GM12878 (cell line): ENCODE measurements around the gene ARL14EPL. TPM values are rescaled to one million over a fixed set of nuclear protein-coding genes. Genes with fewer than 3 reads are reported as not detected.

Source experiments
- ATAC-seq: fragments of 200-7000 bp; cut with Tn5 transposase; 3 replicates; pipeline ENCODE4 v1.9.1; 2020; ENCODE audit warnings: mild to moderate bottlenecking, moderate library complexity
- Bru-seq: library from RNA; stranded (reverse); fragments of 400-500 nt; gene quantifications from one replicate; lab custom pipeline; 2021; lab: Mats Ljungman, UMichigan
- BruChase-seq, 2 experiments: library from RNA; stranded (reverse); fragments of 400-500 nt; gene quantifications; one replicate each; lab custom pipeline; 2021; lab: Mats Ljungman, UMichigan
- BruUV-seq: library from RNA; stranded (reverse); fragments of 400-500 nt; replicated peaks from 2 replicates; lab custom pipeline; 2021; lab: Mats Ljungman, UMichigan
- CTCF ChIA-PET: fragments of 300-600 bp; sonication (Branson Sonifier 250); formaldehyde crosslinking; extraction: SDS; loops from one replicate; lab custom pipeline; 2021; ENCODE audit warnings: inconsistent platforms; lab: Yijun Ruan, JAX
- POLR2A ChIA-PET: fragments of 350-600 bp; formaldehyde crosslinking; extraction: SDS; loops from one replicate; lab custom pipeline; 2021; ENCODE audit warnings: inconsistent platforms; lab: Charles Lee
- RAD21 ChIA-PET: fragments of 300-600 bp; sonication (Branson Sonifier 250); formaldehyde crosslinking; loops from one replicate; lab custom pipeline; 2023; ENCODE audit warnings: antibody characterized with exemption; ENCODE audit not compliant: unreplicated experiment; lab: Charles Lee
- SMC1A ChIA-PET: fragments of 300-600 bp; sonication (Branson Sonifier 250); formaldehyde crosslinking; loops from one replicate; lab custom pipeline; 2023; ENCODE audit not compliant: unreplicated experiment, uncharacterized antibody; lab: Charles Lee
- DNase-seq: peaks from one replicate; pipeline ENCODE4 v3.0.0-alpha.2; 2011; ENCODE audit warnings: low read depth, low spot score
- FAIRE-seq: peaks from 3 replicates; lab custom pipeline; 2011; peaks lifted over from hg19 to GRCh38; lab: Jason Lieb, UNC
- H2AFZ ChIP-seq: 2 replicates; pipeline ENCODE4 v1.6.0; 2011; ENCODE audit warnings: low read depth, low read length, control low read depth; ENCODE audit not compliant: control insufficient read depth
- H3K27ac ChIP-seq: 2 replicates; pipeline ENCODE4 v1.5.1; 2011; ENCODE audit warnings: control low read depth; ENCODE audit not compliant: control insufficient read depth, insufficient read depth
- H3K27me3 ChIP-seq, 2 experiments: replicated peaks in 1 of 2; 2 replicates each; pipeline versions ENCODE4 v1.6.0 to v1.6.1; 2011; ENCODE audit warnings: low read length in 1 of 2; ENCODE audit not compliant: control insufficient read depth in 2 of 2, insufficient read depth in 2 of 2
- H3K36me3 ChIP-seq, 2 experiments: 2 replicates each; pipeline ENCODE4 v1.5.1; 2011; ENCODE audit warnings: low read length in 1 of 2; ENCODE audit not compliant: control insufficient read depth in 2 of 2, insufficient read depth in 2 of 2
- H3K4me1 ChIP-seq: 2 replicates; pipeline ENCODE4 v1.6.1; 2011; ENCODE audit warnings: mild to moderate bottlenecking, low read length, moderate library complexity, mixed read lengths; ENCODE audit not compliant: control insufficient read depth, insufficient read depth
- H3K4me2 ChIP-seq: 2 replicates; pipeline ENCODE4 v1.6.0; 2011; ENCODE audit warnings: control low read depth; ENCODE audit not compliant: control insufficient read depth, insufficient read depth
- H3K4me3 ChIP-seq: fragments of 200-600 bp; sonication (generic); 2 replicates; pipeline ENCODE4 v1.5.1; 2016
- H3K79me2 ChIP-seq: 2 replicates; pipeline ENCODE4 v1.6.0; 2011; ENCODE audit warnings: low read length; ENCODE audit not compliant: control insufficient read depth, insufficient read depth
- H3K9ac ChIP-seq: 2 replicates; pipeline ENCODE4 v1.8.0; 2011; ENCODE audit warnings: low read length, control low read depth, mixed read lengths; ENCODE audit not compliant: control insufficient read depth, insufficient read depth
- H3K9me3 ChIP-seq: replicated peaks from 3 replicates; pipeline ENCODE4 v1.5.1; 2011; ENCODE audit warnings: mild to moderate bottlenecking, low read length; ENCODE audit not compliant: control insufficient read depth, insufficient read depth
- H4K20me1 ChIP-seq: 2 replicates; pipeline ENCODE4 v1.6.0; 2011; ENCODE audit not compliant: control insufficient read depth, insufficient read depth
- ATF3 ChIP-seq: IDR thresholded peaks from 2 replicates; pipeline ENCODE4 v1.6.1; 2011; ENCODE audit warnings: low read depth, mild to moderate bottlenecking, low read length, moderate library complexity, borderline replicate concordance; ENCODE audit errors: extremely low read depth
- BACH1 ChIP-seq: fragments of 450-650 bp; IDR thresholded peaks from 2 replicates; pipeline ENCODE4 v1.6.1; 2017; ENCODE audit warnings: mild to moderate bottlenecking, borderline replicate concordance
- CEBPB ChIP-seq, 2 experiments: fragments of 150-350 bp in 1 of 2; IDR thresholded peaks; 2 replicates each; pipeline ENCODE4 v1.6.1; 2012 to 2014; ENCODE audit warnings: low read depth in 2 of 2, low read length in 2 of 2, borderline replicate concordance in 1 of 2, inconsistent platforms in 1 of 2
- CHD4 ChIP-seq: fragments of 200-600 bp; sonication (generic); IDR thresholded peaks from 2 replicates; pipeline ENCODE4 v1.6.1; 2016; ENCODE audit warnings: mild to moderate bottlenecking
- CREB1 ChIP-seq: IDR thresholded peaks from 2 replicates; pipeline ENCODE4 v1.6.1; 2012; ENCODE audit warnings: low read depth, mild to moderate bottlenecking, inconsistent platforms
- CTCF ChIP-seq, 3 experiments: IDR thresholded peaks in 2 of 3; conservative IDR thresholded peaks in 1 of 3; 2 replicates each; pipeline ENCODE4 v1.5.1; 2011; ENCODE audit warnings: low read depth in 3 of 3, low read length in 3 of 3, mild to moderate bottlenecking in 3 of 3, control low read depth in 2 of 3, moderate library complexity in 2 of 3, inconsistent platforms in 1 of 3, mixed read lengths in 1 of 3; ENCODE audit not compliant: control insufficient read depth in 2 of 3, insufficient read depth in 1 of 3; ENCODE audit errors: extremely low read depth in 1 of 3
- ELK1 ChIP-seq: IDR thresholded peaks from 2 replicates; pipeline ENCODE4 v1.6.1; 2012; ENCODE audit warnings: low read depth, low read length, improper control_type of control experiment
- GATAD2B ChIP-seq: fragments of 450-650 bp; conservative IDR thresholded peaks from 2 replicates; pipeline ENCODE4 v1.6.1; 2017; ENCODE audit warnings: low read depth, mild to moderate bottlenecking, moderate library complexity
- MAX ChIP-seq: IDR thresholded peaks from 2 replicates; pipeline ENCODE4 v1.6.1; 2012; ENCODE audit warnings: low read depth, low read length, improper control_type of control experiment
- MTA3 ChIP-seq: IDR thresholded peaks from 2 replicates; pipeline ENCODE4 v1.6.1; 2012; ENCODE audit warnings: low read length, inconsistent platforms, borderline replicate concordance
- PBX3 ChIP-seq: IDR thresholded peaks from 2 replicates; pipeline ENCODE4 v1.6.1; 2011; ENCODE audit warnings: mild to moderate bottlenecking, low read depth, low read length, moderate library complexity; ENCODE audit not compliant: insufficient replicate concordance
- RAD51 ChIP-seq: fragments of 450-650 bp; IDR thresholded peaks from 2 replicates; pipeline ENCODE4 v1.6.1; 2016; ENCODE audit warnings: moderate library complexity, mild to moderate bottlenecking, inconsistent platforms
- RCOR1 ChIP-seq: conservative IDR thresholded peaks from 2 replicates; pipeline ENCODE4 v1.6.1; 2012; ENCODE audit warnings: low read depth, low read length, improper control_type of control experiment
- STAT1 ChIP-seq: fragments of 450-650 bp; conservative IDR thresholded peaks from 2 replicates; pipeline ENCODE4 v1.6.1; 2014; ENCODE audit warnings: antibody characterized with exemption, mild to moderate bottlenecking
- ZNF207 ChIP-seq: fragments of 450-650 bp; IDR thresholded peaks from 2 replicates; pipeline ENCODE4 v1.6.1; 2014; ENCODE audit warnings: antibody characterized with exemption, mild to moderate bottlenecking, borderline replicate concordance
- WGBS: methylation state at CpG from one replicate; pipeline ENCODE4 v1.1.6; 2016; ENCODE audit warnings: low lambda C conversion rate; ENCODE audit not compliant: insufficient replicate concordance, insufficient coverage; ENCODE audit errors: missing lambda C conversion rate; 5-methylcytosine and 5-hydroxymethylcytosine counted together
- in situ Hi-C: fragments of 300-500 bp; cut with MboI; formaldehyde crosslinking; loops from 9 replicates; pipeline ENCODE4 v1.14.3; 2018; ENCODE audit warnings: mixed read lengths
- intact Hi-C: fragments of 100-400 bp; cut with micrococcal nuclease; formaldehyde crosslinking; loops from one replicate; pipeline ENCODE4 v1.14.2; 2022; ENCODE audit not compliant: unreplicated experiment
- long read RNA-seq, 2 experiments: library from polyadenylated mRNA; unstranded; transcript quantifications; one replicate each; pipeline ENCODE4 v2.0.0, GENCODE V29; 2019 to 2020
- polyA minus RNA-seq, 3 experiments: library from RNA; depleted of rRNA, polyadenylated mRNA; stranded (reverse); fragments of >200 nt; gene quantifications; 2 replicates each; pipeline ENCODE4 v1.2.3, GENCODE V29; 2011
- polyA plus RNA-seq, 11 experiments: library from polyadenylated mRNA; depleted of rRNA in 4 of 11; unstranded in 6 of 11; stranded (reverse) in 5 of 11; fragments of >200 nt; fragmentation: Nextera tagmentation in 4 of 11; fragmentation: Illumina TruSeq in 1 of 11; extraction: Ambion mirVana in 4 of 11; extraction: Trizol in 1 of 11; gene quantifications; 1 replicate in 1 of 11; 2 replicates in 10 of 11; pipeline versions ENCODE4 v1.2.1 to v1.2.3, GENCODE V29; 2011 to 2016; ENCODE audit warnings: inconsistent platforms in 2 of 11, missing spikeins in 2 of 11, low read depth in 1 of 11
- total RNA-seq, 4 experiments: library from RNA; depleted of rRNA in 3 of 4; stranded (reverse); fragments of >200 nt in 3 of 4; fragmentation: Illumina TruSeq in 1 of 4; extraction: Trizol in 1 of 4; gene quantifications; 2 replicates each; pipeline versions ENCODE4 v1.2.1 to v1.2.3, GENCODE V29; 2013 to 2021

The ARL14EPL gene
- not detected in 2 replicates for total RNA-seq (2013; cell fraction: nucleolus; rRNA removed)
- total RNA-seq (2014; rRNA removed) = not detected in 2 replicates
- not detected in 2 replicates for total RNA-seq (2014; rRNA removed; fragmentation: Illumina TruSeq; extraction: Trizol)
- total RNA-seq (2021) = not detected in 2 replicates
- not detected for polyA plus RNA-seq (2011; ENCODE audit: low read depth)
- 0.08 and 0.09 TPM in 2 replicates for polyA plus RNA-seq (2011; rRNA removed)
- polyA plus RNA-seq (2011; cell fraction: cytosol; rRNA removed) = 0.13 TPM in 1 of 2 replicates, not detected in the other
- polyA plus RNA-seq (2011; cell fraction: nucleus; rRNA removed) = not detected in 2 replicates
- polyA plus RNA-seq (2012) = not detected in 2 replicates
- polyA plus RNA-seq (2014; fragmentation: Illumina TruSeq; extraction: Trizol) = not detected in 2 replicates
- polyA plus RNA-seq (2014; fragmentation: Nextera tagmentation; extraction: Ambion mirVana) = not detected
- polyA plus RNA-seq (2014; rRNA removed) = not detected in 2 replicates
- not detected for polyA plus RNA-seq (2016; fragmentation: Nextera tagmentation; extraction: Ambion mirVana)
- not detected in 2 replicates for polyA minus RNA-seq (2011; rRNA and poly(A)+ RNA removed)
- not detected in 2 replicates for polyA minus RNA-seq (2011; cell fraction: cytosol; rRNA and poly(A)+ RNA removed)
- not detected in 2 replicates for polyA minus RNA-seq (2011; cell fraction: nucleus; rRNA and poly(A)+ RNA removed)
- Bru-seq, nascent RNA = percentile 22 among the genes with signal in this experiment
- BruChase-seq, experiment 1, labeled RNA remaining after a 6-hour chase = percentile 30 among the genes with signal in this experiment
- percentile 30 among the genes with signal in this experiment for BruChase-seq, experiment 2, labeled RNA remaining after a 2-hour chase
- long read RNA-seq, experiment 1, partial matches to known transcripts = 0 of 1 reads
- long read RNA-seq, experiment 1, other reads (novel, unspliced or antisense) = 1 of 1 reads
- long read RNA-seq, experiment 2 = 0 reads

GRCh38 chr5:116032094-116032517 is at the start of gene ARL14EPL:
ARL14EPL (plus strand) TSS chr5:116032472; CDS start chr5:116051466, 18,994 bp downstream.
- Histone ChIP-seq H3K4me1 (peaks cover 13% of the 10 kb centered on the region; the same call in 1 of the 2 replicates), H3K4me3 (no peak within 1 kb of the TSS), H4K20me1 (no peaks in the 10 kb centered on the region), H3K9ac (no peak within 1 kb of the TSS), H3K27ac (no peak within 1 kb of the TSS), H2AFZ (0 out of 2 replicates have a peak within 1 kb of the TSS, but pooled peaks have one; percentile 8), H3K79me2 (no peaks in the 10 kb centered on the region), H3K36me3 (no peaks in the 10 kb centered on the region), H3K9me3 (no peaks in the 10 kb centered on the region), H3K4me2 (peak within 1 kb of the TSS; percentile 34; the same call in 1 of the 2 replicates), H3K27me3 (no peaks in the 10 kb centered on the region; a peak in 1 of 4 replicates)
- no TSS peak for BruUV-seq
- DNase-seq = no peak
- POLR2A ChIA-PET = no interaction called here
- SMC1A ChIA-PET = interaction anchor here (0.7 to 3.4 kb wide), 6 partner anchors 10 to 397 kb away, joined by 3 to 12 read pairs (median 8); no protein-coding TSS in a partner anchor
- in situ Hi-C loops (no loop called here), intact Hi-C loops (loop anchor here (1.0 kb wide), 1 partner anchor 191 kb away; the partner anchor contains the start of genes AP3S1 and ATG12)
- CTCF ChIA-PET = interaction anchor here (0.8 to 2.5 kb wide), 9 partner anchors 36 to 408 kb away, joined by 3 to 9 read pairs (median 3); no protein-coding TSS in a partner anchor
- WGBS = 15% methylated on average over 9 of the region's 9 CpGs
- RAD21 ChIA-PET = interaction anchor here (0.8 to 2.5 kb wide), 4 partner anchors 37 to 397 kb away, joined by 3 to 8 read pairs (median 6); no protein-coding TSS in a partner anchor
- peak; percentile 95 for ATAC-seq
- no peak for FAIRE-seq
- no peak for TF ChIP-seq GATAD2B
- TF ChIP-seq ZNF207 = no peak
- no peak for TF ChIP-seq ATF3
- peak; percentile 68 for TF ChIP-seq CREB1
- TF ChIP-seq RAD51 = no peak
- TF ChIP-seq MTA3 = no peak
- no peak for TF ChIP-seq CEBPB (IDR thresholded peaks at IDR 0.05; ENCODE audit: borderline replicate concordance in 1 of 2, low read depth in 2 of 2, low read length in 2 of 2)
- TF ChIP-seq CHD4 = no peak
- no peak for TF ChIP-seq ELK1
- no peak for TF ChIP-seq PBX3
- TF ChIP-seq BACH1 = no peak
- no peak for TF ChIP-seq RCOR1
- TF ChIP-seq MAX = no peak
- TF ChIP-seq CTCF (IDR thresholded peaks at IDR 0.05 in 2 of 3, conservative IDR thresholded peaks at IDR 0.05 in 1 of 3; ENCODE audit: control insufficient read depth in 2 of 3, extremely low read depth in 1 of 3, insufficient read depth in 1 of 3, low read depth in 3 of 3, low read length in 3 of 3) = peak; percentile 29 to 56 (median 53); a peak in 4 of 6 replicates
- no peak for TF ChIP-seq STAT1
